ENCODE data around the gene KRTAP13-1. TPM values are rescaled to one million over a fixed set of nuclear protein-coding genes. Genes with fewer than 3 reads are reported as not detected.

KRTAP13-1 gene, protein sequence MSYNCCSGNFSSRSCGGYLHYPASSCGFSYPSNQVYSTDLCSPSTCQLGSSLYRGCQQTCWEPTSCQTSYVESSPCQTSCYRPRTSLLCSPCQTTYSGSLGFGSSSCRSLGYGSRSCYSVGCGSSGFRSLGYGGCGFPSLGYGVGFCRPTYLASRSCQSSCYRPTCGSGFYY
- total RNA-seq = not detected

DNA sequence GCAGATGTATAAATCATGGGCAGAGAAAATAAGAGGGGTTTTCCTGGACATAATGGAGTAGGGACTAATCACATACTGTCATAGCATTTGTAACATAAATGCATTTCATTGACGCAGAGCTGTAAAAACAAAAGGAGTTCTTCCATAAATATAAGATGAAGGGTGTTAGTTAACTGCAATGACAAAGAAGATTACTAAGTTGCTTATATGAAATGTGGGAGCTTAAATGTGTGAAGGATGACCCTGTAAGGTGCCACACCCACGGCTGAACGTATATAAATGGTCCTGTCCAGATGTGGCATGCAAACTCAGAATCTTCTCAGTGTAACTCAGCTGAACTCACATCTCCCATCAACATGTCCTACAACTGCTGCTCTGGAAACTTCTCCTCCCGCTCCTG is at the start of gene KRTAP13-1:
Gene KRTAP13-1 (plus strand): TSS at position 301 of the 400 bp plus-strand sequence. CDS start 56 bp downstream, at position 357.
- DNase-seq (ENCODE audit: low spot score) (no peak), ATAC-seq (ENCODE audit: insufficient number of reproducible peaks, low FRiP score, low read depth) (no peak)
- no peaks in the 10 kb centered on the region for H3K27me3 ChIP-seq (replicated peaks; ENCODE audit: insufficient read depth)
- no peaks in the 10 kb centered on the region for H3K36me3 ChIP-seq
- no peaks in the 10 kb centered on the region for H3K9me3 ChIP-seq
- no peak for TF ChIP-seq CTCF (IDR thresholded peaks at IDR 0.05)
- no peaks in the 10 kb centered on the region for H3K4me1 ChIP-seq (ENCODE audit: control insufficient read depth in 1 of 2, low read depth in 2 of 2)
- no peak within 1 kb of the TSS for H3K27ac ChIP-seq
- no peak within 1 kb of the TSS for H3K4me3 ChIP-seq

GRCh38 chr21:30348506-30348905 is 47.3 kb upstream of the KRTAP13-1 start, which contains the start of gene KRTAP23-1:
Gene KRTAP23-1 (minus strand): TSS chr21:30348606. CDS start chr21:30348606, 0 bp downstream.
- DNase-seq (ENCODE audit: low spot score) (no peak), ATAC-seq (ENCODE audit: insufficient number of reproducible peaks, low FRiP score, low read depth) (no peak)
- Histone ChIP-seq H3K4me1 (ENCODE audit: control insufficient read depth in 1 of 2, low read depth in 2 of 2) (no peaks in the 10 kb centered on the region), H3K36me3 (no peaks in the 10 kb centered on the region), H3K9me3 (no peaks in the 10 kb centered on the region), H3K27me3 (replicated peaks; ENCODE audit: insufficient read depth) (no peaks in the 10 kb centered on the region), H3K4me3 (no peak within 1 kb of the TSS), H3K27ac (no peak within 1 kb of the TSS)
- no peak for TF ChIP-seq CTCF (IDR thresholded peaks at IDR 0.05)

DNA sequence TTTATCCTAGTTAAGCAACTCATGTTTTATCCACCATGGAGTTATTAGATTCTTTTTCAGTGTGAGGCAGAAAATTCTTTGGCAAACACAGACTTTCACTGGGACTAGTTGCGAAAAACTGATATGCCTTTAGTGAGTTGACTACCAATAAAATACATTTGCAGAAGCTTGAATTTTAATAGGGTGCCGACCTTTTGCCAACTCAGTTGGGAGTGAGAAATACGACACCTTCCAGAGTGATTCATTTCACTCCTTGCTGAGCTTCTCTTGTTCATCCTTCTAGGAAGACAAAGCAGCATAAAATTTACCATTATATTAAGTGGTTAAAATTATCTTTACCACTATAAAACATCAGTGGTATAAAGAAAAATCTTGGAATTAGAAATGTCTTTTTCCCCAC is 46.3 kb upstream of the KRTAP13-1 start:
- Histone ChIP-seq H3K36me3 (no peaks in the 10 kb centered on the region), H3K9me3 (no peaks in the 10 kb centered on the region), H3K27me3 (replicated peaks; ENCODE audit: insufficient read depth) (no peaks in the 10 kb centered on the region), H3K4me1 (ENCODE audit: control insufficient read depth in 1 of 2, low read depth in 2 of 2) (no peaks in the 10 kb centered on the region), H3K4me3 (no peak overlapping the region), H3K27ac (no peak overlapping the region)
- no peak for DNase-seq (ENCODE audit: low spot score)
- no peak for TF ChIP-seq CTCF (IDR thresholded peaks at IDR 0.05)
- no peak for ATAC-seq (ENCODE audit: insufficient number of reproducible peaks, low FRiP score, low read depth)

DNA sequence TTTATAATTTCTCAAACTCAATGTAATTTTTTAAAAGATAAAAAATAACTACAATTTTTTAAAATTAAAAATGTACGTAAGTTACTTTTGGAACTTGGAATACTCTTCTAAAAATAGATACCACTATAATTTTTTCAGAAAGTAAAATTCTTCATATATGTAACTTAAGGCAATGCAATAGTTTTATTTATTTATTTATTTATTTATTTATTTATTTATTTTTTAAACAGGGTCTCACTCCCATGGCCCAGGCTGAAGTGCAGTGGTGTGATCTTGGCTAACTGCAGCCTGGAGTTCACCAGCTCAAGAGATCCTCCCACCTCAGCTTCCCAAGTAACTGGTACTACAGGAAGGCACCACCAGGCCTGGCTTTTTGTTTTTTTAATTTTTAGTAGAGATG is 44.3 kb upstream of the KRTAP13-1 start:
- no peak overlapping the region for H3K4me3 ChIP-seq
- no peak for TF ChIP-seq CTCF (IDR thresholded peaks at IDR 0.05)
- H3K36me3 ChIP-seq = no peaks in the 10 kb centered on the region
- H3K4me1 ChIP-seq (ENCODE audit: control insufficient read depth in 1 of 2, low read depth in 2 of 2) = peaks cover 0 to 5% of the 10 kb centered on the region in 2 donors
- no peak overlapping the region for H3K27ac ChIP-seq
- H3K9me3 ChIP-seq = no peaks in the 10 kb centered on the region
- H3K27me3 ChIP-seq (replicated peaks; ENCODE audit: insufficient read depth) = no peaks in the 10 kb centered on the region
- no peak for DNase-seq (ENCODE audit: low spot score)
- ATAC-seq (ENCODE audit: insufficient number of reproducible peaks, low FRiP score, low read depth) = no peak

GRCh38 chr21:30354308-30355005 is 41.4 kb upstream of the KRTAP13-1 start:
- no peak for DNase-seq (ENCODE audit: low spot score)
- Histone ChIP-seq H3K27me3 (replicated peaks; ENCODE audit: insufficient read depth) (no peaks in the 10 kb centered on the region), H3K4me3 (no peak overlapping the region), H3K27ac (no peak overlapping the region), H3K9me3 (no peaks in the 10 kb centered on the region), H3K4me1 (ENCODE audit: control insufficient read depth in 1 of 2, low read depth in 2 of 2) (peaks cover 0 to 5% of the 10 kb centered on the region in 2 donors), H3K36me3 (no peaks in the 10 kb centered on the region)
- TF ChIP-seq CTCF (IDR thresholded peaks at IDR 0.05) = no peak
- no peak for ATAC-seq (ENCODE audit: insufficient number of reproducible peaks, low FRiP score, low read depth)

All from thoracic aorta (tissue), 2 donors.